Activated CD8-positive, alpha-beta T cell treated with anti-CD3 and anti-CD28 coated beads for 36 hours (primary cell): ENCODE measurements around the gene UBE2M. TPM values are rescaled to one million over a fixed set of nuclear protein-coding genes. Genes with fewer than 3 reads are reported as not detected.

Experiments used
- ATAC-seq: fragments of 200-7000 bp; cut with Tn5 transposase; one replicate; pipeline ENCODE4 v1.10.0; 2021; ENCODE audit warnings: mild to moderate bottlenecking, moderate library complexity
- CTCF ChIA-PET: fragments of 350-600 bp; sonication (Branson Sonifier 250); formaldehyde crosslinking; loops from one replicate; lab custom pipeline; 2021; ENCODE audit warnings: antibody characterized with exemption; lab: Charles Lee
- POLR2A ChIA-PET: fragments of 350-600 bp; sonication (Branson Sonifier 250); formaldehyde crosslinking; loops from one replicate; lab custom pipeline; 2021; ENCODE audit warnings: antibody characterized with exemption; lab: Charles Lee
- DNase-seq: peaks from one replicate; pipeline ENCODE4 v3.0.0-alpha.2; 2020
- H3K27ac Mint-ChIP-seq: one replicate; pipeline ENCODE4 v1.8.0; 2021; ENCODE audit warnings: mild to moderate bottlenecking, mixed read lengths
- H3K27me3 Mint-ChIP-seq: one replicate; pipeline ENCODE4 v1.8.0; 2021; ENCODE audit warnings: mixed read lengths
- H3K36me3 Mint-ChIP-seq: one replicate; pipeline ENCODE4 v1.8.0; 2021; ENCODE audit warnings: low read depth, mixed read lengths
- H3K4me1 Mint-ChIP-seq: one replicate; pipeline ENCODE4 v1.8.0; 2021; ENCODE audit warnings: low read depth, mixed read lengths
- H3K4me3 Mint-ChIP-seq: one replicate; pipeline ENCODE4 v1.8.0; 2021; ENCODE audit warnings: mild to moderate bottlenecking, moderate library complexity, mixed read lengths
- H3K9me3 Mint-ChIP-seq: one replicate; pipeline ENCODE4 v1.8.0; 2021; ENCODE audit warnings: mixed read lengths
- intact Hi-C: fragments of 100-400 bp; cut with micrococcal nuclease; formaldehyde crosslinking; loops from one replicate; pipeline ENCODE4 v1.10.0; 2022
- total RNA-seq, 2 experiments: library from RNA; stranded (reverse); gene quantifications; one replicate each; pipeline ENCODE4 v1.2.3, GENCODE V29; 2021
- TF ChIP-seq, protein P1 (sequence below): fragments of 200-600 bp; IDR thresholded peaks from one replicate; pipeline ENCODE4 v1.8.0; 2022; ENCODE audit warnings: antibody characterized with exemption, mild to moderate bottlenecking

Gene UBE2M
- total RNA-seq, 2 experiments from 2014 or later, result 107 to 114 TPM

- Mint-ChIP-seq H3K27ac (no peak overlapping the region), H3K27me3 (no peaks in the 10 kb centered on the region), H3K4me3 (peak overlapping the region; percentile 98), H3K36me3 (peaks cover 34% of the 10 kb centered on the region), H3K9me3 (no peaks in the 10 kb centered on the region), H3K4me1 (peaks cover 37% of the 10 kb centered on the region)
- intact Hi-C loops, result no loop called here
- ChIA-PET CTCF (interaction anchor here (0.9 to 2.7 kb wide), 4 partner anchors 9 to 50 kb away, joined by 3 to 8 read pairs (median 4); partner anchors contain the start of gene ZBTB45), POLR2A (interaction anchor here (1.1 to 5.1 kb wide), 6 partner anchors 8 to 19 kb away, joined by 3 to 35 read pairs (median 22); partner anchors contain the start of genes CHMP2A, MZF1 and TRIM28)
- ATAC-seq, result no peak
- DNase-seq, result no peak
- TF ChIP-seq, protein P1, sequence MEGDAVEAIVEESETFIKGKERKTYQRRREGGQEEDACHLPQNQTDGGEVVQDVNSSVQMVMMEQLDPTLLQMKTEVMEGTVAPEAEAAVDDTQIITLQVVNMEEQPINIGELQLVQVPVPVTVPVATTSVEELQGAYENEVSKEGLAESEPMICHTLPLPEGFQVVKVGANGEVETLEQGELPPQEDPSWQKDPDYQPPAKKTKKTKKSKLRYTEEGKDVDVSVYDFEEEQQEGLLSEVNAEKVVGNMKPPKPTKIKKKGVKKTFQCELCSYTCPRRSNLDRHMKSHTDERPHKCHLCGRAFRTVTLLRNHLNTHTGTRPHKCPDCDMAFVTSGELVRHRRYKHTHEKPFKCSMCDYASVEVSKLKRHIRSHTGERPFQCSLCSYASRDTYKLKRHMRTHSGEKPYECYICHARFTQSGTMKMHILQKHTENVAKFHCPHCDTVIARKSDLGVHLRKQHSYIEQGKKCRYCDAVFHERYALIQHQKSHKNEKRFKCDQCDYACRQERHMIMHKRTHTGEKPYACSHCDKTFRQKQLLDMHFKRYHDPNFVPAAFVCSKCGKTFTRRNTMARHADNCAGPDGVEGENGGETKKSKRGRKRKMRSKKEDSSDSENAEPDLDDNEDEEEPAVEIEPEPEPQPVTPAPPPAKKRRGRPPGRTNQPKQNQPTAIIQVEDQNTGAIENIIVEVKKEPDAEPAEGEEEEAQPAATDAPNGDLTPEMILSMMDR, result no peak
Observed at GRCh38 chr19:58563823-58564222, 5.4 kb upstream of the UBE2M start.

DNA sequence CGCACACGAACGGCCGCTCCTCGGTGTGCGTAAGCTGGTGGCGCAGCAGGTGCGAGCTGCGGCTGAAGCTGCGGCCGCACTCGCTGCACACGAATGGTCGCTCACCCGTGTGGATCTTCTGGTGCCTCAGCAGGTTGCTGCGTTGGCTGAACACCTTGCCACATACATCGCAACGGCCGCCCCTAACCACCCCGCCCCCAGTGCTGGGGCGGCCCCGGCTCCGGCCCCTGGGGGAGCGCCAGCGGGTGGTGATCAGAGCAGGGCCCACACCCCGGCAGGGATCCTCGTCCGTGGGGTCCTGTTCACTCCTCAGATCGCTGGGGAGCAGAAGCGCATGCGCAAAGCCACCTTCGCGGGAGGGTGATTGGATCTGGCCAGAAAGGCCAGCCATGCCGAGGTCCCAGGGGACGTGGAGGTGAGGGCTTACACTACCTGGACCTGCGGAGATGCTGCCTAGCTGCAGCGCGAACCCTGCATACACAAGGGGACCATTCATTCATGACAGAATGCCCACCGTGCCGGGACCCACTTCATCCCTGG is 4.7 kb upstream of the UBE2M start:
- Mint-ChIP-seq H3K27ac (peak overlapping the region; percentile 78), H3K9me3 (no peaks in the 10 kb centered on the region), H3K4me1 (peaks cover 34% of the 10 kb centered on the region), H3K36me3 (peaks cover 30% of the 10 kb centered on the region), H3K27me3 (no peaks in the 10 kb centered on the region), H3K4me3 (peak overlapping the region; percentile 98)
- no peak for ATAC-seq
- intact Hi-C loops, result no loop called here
- CTCF ChIA-PET, result interaction anchor here (1.3 to 2.7 kb wide), 5 partner anchors 9 to 49 kb away, joined by 3 to 8 read pairs (median 4); partner anchors contain the start of gene ZBTB45
- TF ChIP-seq, protein P1, result no peak
- peak; percentile 48 for DNase-seq
- POLR2A ChIA-PET, result interaction anchor here (1.3 to 5.1 kb wide), 8 partner anchors 8 to 46 kb away, joined by 5 to 35 read pairs (median 16); partner anchors contain the start of genes CHMP2A, MZF1, TRIM28 and ZBTB45

DNA sequence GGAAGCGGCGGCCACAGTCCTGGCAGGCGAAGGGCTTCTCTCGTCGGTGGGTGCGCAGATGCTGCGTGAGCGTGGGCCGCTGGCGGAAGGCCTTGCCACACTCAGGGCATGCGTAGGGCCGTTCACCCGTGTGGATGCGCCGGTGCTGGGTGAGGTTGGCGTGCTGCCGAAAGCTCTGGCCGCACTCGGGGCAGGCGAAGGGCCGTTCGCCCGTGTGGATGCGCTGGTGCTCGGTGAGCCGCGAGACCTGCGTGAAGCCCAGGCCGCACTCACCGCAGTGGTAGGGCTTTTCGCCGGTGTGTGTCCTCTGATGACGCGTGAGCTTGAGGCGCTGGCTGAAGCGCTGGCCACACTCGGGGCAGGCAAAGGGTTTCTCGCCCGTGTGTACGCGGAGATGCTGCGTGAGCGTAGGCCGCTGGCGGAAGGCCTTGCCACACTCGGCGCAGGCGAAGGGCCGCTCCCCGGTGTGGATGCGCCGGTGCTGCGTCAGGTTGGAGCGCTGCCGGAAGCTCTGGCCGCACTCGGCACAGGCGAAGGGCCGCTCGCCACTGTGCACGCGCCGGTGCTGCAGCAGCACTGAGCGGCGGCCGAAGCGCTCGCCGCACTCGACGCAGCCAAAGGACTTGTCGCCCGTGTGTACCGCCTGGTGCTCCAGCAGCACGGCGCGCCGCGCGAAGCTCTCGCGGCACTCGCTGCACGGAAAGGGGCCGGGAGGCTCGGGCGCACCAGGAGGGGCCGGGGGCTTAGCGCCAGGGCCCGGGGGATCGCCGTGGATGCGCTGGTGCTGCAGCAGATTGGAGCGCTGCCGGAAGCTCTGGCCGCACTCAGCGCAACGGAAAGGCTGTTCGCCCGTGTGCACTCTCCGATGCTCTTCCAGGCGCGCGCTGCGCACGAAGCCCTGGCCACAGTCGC is 4.0 kb upstream of the UBE2M start:
- Mint-ChIP-seq H3K4me3 (peak overlapping the region; percentile 98), H3K36me3 (peaks cover 30% of the 10 kb centered on the region), H3K27me3 (no peaks in the 10 kb centered on the region), H3K4me1 (peaks cover 33% of the 10 kb centered on the region), H3K27ac (peak overlapping the region; percentile 99), H3K9me3 (no peaks in the 10 kb centered on the region)
- intact Hi-C loops, result no loop called here
- POLR2A ChIA-PET, result interaction anchor here (1.3 to 5.1 kb wide), 9 partner anchors 9 to 45 kb away, joined by 4 to 35 read pairs (median 15); partner anchors contain the start of genes CHMP2A, MZF1, TRIM28 and ZBTB45
- DNase-seq, result peak; percentile 53
- ATAC-seq, result no peak
- TF ChIP-seq, protein P1, result no peak
- CTCF ChIA-PET, result interaction anchor here (0.7 to 2.7 kb wide), 7 partner anchors 9 to 49 kb away, joined by 3 to 8 read pairs (median 5); partner anchors contain the start of gene ZBTB45

DNA sequence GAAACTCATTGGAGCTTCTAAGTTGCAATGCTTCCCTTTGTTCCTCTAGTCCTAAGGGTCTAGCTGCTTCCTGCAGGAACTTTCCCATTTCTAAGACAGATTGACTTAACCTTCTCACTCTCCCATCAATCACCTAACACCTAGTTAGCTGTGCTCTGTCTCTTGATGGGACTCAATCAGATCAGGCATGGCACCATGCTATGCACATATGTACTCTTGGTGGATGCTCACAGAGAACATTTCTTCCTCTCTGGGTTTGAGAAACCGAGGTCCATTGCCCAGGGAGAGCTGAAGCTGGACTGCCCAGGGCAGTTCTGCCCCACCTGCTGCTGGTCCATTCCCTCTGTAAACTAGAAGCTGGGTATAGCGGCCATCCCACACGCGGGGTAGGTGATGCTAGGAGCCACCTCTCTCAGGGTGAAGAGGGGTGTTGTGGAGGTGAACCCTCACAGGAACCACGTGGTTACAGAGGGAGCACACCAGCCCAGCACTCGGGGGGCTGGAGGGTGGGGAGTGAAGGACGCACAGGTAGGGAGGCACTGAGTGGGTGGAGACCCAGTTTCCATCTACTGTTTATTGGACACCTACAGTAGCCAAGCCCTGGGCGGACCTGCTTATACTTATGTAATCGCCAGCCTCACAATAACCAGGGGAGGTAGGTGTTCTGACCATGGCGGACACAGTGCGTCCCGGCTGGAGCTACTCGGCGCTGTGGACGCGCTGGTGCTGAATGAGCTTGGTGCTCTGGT is 3.1 kb upstream of the UBE2M start:
- H3K4me3 Mint-ChIP-seq, result peak overlapping the region; percentile 98
- ChIA-PET POLR2A (interaction anchor here (0.8 to 5.1 kb wide), 9 partner anchors 9 to 55 kb away, joined by 3 to 35 read pairs (median 15); partner anchors contain the start of genes CHMP2A, MZF1, TRIM28 and ZBTB45), CTCF (interaction anchor here (1.3 to 2.3 kb wide), 4 partner anchors 10 to 42 kb away, joined by 4 to 10 read pairs (median 6); partner anchors contain the start of gene ZBTB45)
- peak overlapping the region; percentile 99 for H3K27ac Mint-ChIP-seq
- H3K36me3 Mint-ChIP-seq, result peaks cover 37% of the 10 kb centered on the region
- DNase-seq (no peak), ATAC-seq (no peak)
- peaks cover 41% of the 10 kb centered on the region for H3K4me1 Mint-ChIP-seq
- no peaks in the 10 kb centered on the region for H3K27me3 Mint-ChIP-seq
- intact Hi-C loops, result no loop called here
- TF ChIP-seq, protein P1, result no peak
- no peaks in the 10 kb centered on the region for H3K9me3 Mint-ChIP-seq
